Endothelial cell of umbilical vein (primary cell): Measurements from ENCODE around the gene GORASP1. TPM values are rescaled to one million over a fixed set of nuclear protein-coding genes. Genes with fewer than 3 reads are reported as not detected.

Source experiments
- BruUV-seq: library from RNA; stranded (reverse); fragments of 400-500 nt; replicated peaks from 2 replicates; lab custom pipeline; 2021; lab: Mats Ljungman, UMichigan
- CTCF ChIA-PET: fragments of 300-600, 350-600 bp; sonication (Branson Sonifier 250); formaldehyde crosslinking; loops from one replicate; lab custom pipeline; 2021; ENCODE audit warnings: antibody characterized with exemption, inconsistent platforms; lab: Charles Lee
- POLR2A ChIA-PET: fragments of 300-600, 350-600 bp; sonication (Branson Sonifier 250); formaldehyde crosslinking; loops from one replicate; lab custom pipeline; 2021; ENCODE audit warnings: antibody characterized with exemption, inconsistent platforms; lab: Charles Lee
- DNase-seq: peaks from one replicate; pipeline ENCODE4 v3.0.0-alpha.2; 2011; ENCODE audit warnings: low read depth, low spot score
- FAIRE-seq: peaks from 2 replicates; lab custom pipeline; 2011; peaks lifted over from hg19 to GRCh38; lab: Jason Lieb, UNC
- H2AFZ ChIP-seq: 2 replicates; pipeline ENCODE4 v1.6.0; 2012; ENCODE audit warnings: low read depth, low read length, control low read depth, inconsistent platforms
- H3K27ac ChIP-seq: 2 replicates; pipeline ENCODE4 v1.5.1; 2011; ENCODE audit warnings: low read depth, mild to moderate bottlenecking, control low read depth, low read length, moderate library complexity; ENCODE audit not compliant: insufficient read depth
- H3K27me3 ChIP-seq, 2 experiments: 2 replicates each; pipeline versions ENCODE4 v1.6.0 to v1.6.1; 2011; ENCODE audit warnings: low read length in 2 of 2, mixed read lengths in 1 of 2; ENCODE audit not compliant: control insufficient read depth in 2 of 2, insufficient read depth in 2 of 2
- H3K36me3 ChIP-seq, 2 experiments: 2 replicates in 1 of 2; 3 replicates in 1 of 2; pipeline ENCODE4 v1.5.1; 2011; ENCODE audit warnings: low read length in 2 of 2, mild to moderate bottlenecking in 1 of 2, moderate library complexity in 1 of 2; ENCODE audit not compliant: control insufficient read depth in 2 of 2, insufficient read depth in 2 of 2; ENCODE audit errors: extremely low read depth in 1 of 2
- H3K4me1 ChIP-seq: 3 replicates; pipeline ENCODE4 v1.5.1; 2011; ENCODE audit warnings: mild to moderate bottlenecking, low read length; ENCODE audit not compliant: control insufficient read depth, insufficient read depth; ENCODE audit errors: extremely low read depth
- H3K4me2 ChIP-seq: 2 replicates; pipeline ENCODE4 v1.6.1; 2011; ENCODE audit warnings: low read length, control low read depth, mixed read lengths; ENCODE audit not compliant: insufficient read depth
- H3K4me3 ChIP-seq, 3 experiments: fragments of 200-600 bp in 1 of 3; sonication (generic), shearing (Covaris generic) in 1 of 3; replicated peaks in 1 of 3; 2 replicates each; pipeline ENCODE4 v1.5.1; 2011 to 2016; ENCODE audit warnings: control low read depth in 3 of 3, low read length in 3 of 3, mild to moderate bottlenecking in 2 of 3, inconsistent platforms in 1 of 3, low read depth in 1 of 3, moderate library complexity in 1 of 3; ENCODE audit not compliant: insufficient read depth in 1 of 3
- H3K79me2 ChIP-seq: 2 replicates; pipeline ENCODE4 v1.6.0; 2012; ENCODE audit warnings: low read length, inconsistent platforms; ENCODE audit not compliant: control insufficient read depth, insufficient read depth
- H3K9ac ChIP-seq: replicated peaks from 2 replicates; pipeline ENCODE3; 2011; ENCODE audit warnings: low read length, control low read depth; ENCODE audit not compliant: insufficient read depth; ENCODE audit errors: extremely low read depth
- H3K9me1 ChIP-seq: replicated peaks from 3 replicates; pipeline ENCODE4 v1.6.0; 2011; ENCODE audit warnings: mild to moderate bottlenecking, low read length; ENCODE audit not compliant: control insufficient read depth, insufficient read depth; ENCODE audit errors: extremely low read depth
- H3K9me3 ChIP-seq: replicated peaks from 2 replicates; pipeline ENCODE4 v1.5.1; 2012; ENCODE audit warnings: low read length, inconsistent platforms; ENCODE audit not compliant: control insufficient read depth, insufficient read depth
- H4K20me1 ChIP-seq: replicated peaks from 2 replicates; pipeline ENCODE3; 2011; ENCODE audit warnings: mild to moderate bottlenecking, low read length; ENCODE audit not compliant: control insufficient read depth, insufficient read depth; ENCODE audit errors: extremely low read depth
- CTCF ChIP-seq, 2 donors: IDR thresholded peaks; 1 replicate in 1 of 2; 2 replicates in 1 of 2; pipeline ENCODE4 v1.5.1; 2011; ENCODE audit warnings: low read length in 2 of 2, mild to moderate bottlenecking in 2 of 2, moderate library complexity in 2 of 2, control low read depth in 1 of 2, inconsistent platforms in 1 of 2, low read depth in 1 of 2; ENCODE audit not compliant: insufficient read depth in 1 of 2; ENCODE audit errors: extremely low read depth in 1 of 2
- EZH2 ChIP-seq: IDR thresholded peaks from 2 replicates; pipeline ENCODE4 v1.6.1; 2012; ENCODE audit warnings: borderline replicate concordance, low read depth, mild to moderate bottlenecking, moderate library complexity, low read length, inconsistent platforms; ENCODE audit not compliant: severe bottlenecking
- FOS ChIP-seq: IDR thresholded peaks from 2 replicates; pipeline ENCODE4 v1.6.1; 2011; ENCODE audit warnings: mild to moderate bottlenecking, low read length, moderate library complexity, borderline replicate concordance; ENCODE audit not compliant: insufficient read depth
- GATA2 ChIP-seq: IDR thresholded peaks from 2 replicates; pipeline ENCODE4 v1.7.0; 2011; ENCODE audit warnings: low read depth, mild to moderate bottlenecking, moderate library complexity, mixed read lengths, low read length; ENCODE audit not compliant: insufficient read length, insufficient read depth
- JUN ChIP-seq: IDR thresholded peaks from 2 replicates; pipeline ENCODE4 v1.6.1; 2011; ENCODE audit warnings: borderline replicate concordance, low read depth; ENCODE audit not compliant: insufficient read length, insufficient read depth
- MAX ChIP-seq: IDR thresholded peaks from 2 replicates; pipeline ENCODE4 v1.6.1; 2011; ENCODE audit not compliant: insufficient read depth, insufficient read length
- MYC ChIP-seq: IDR thresholded peaks from one replicate; pipeline ENCODE4 v1.6.1; 2011; ENCODE audit warnings: mild to moderate bottlenecking, low read depth, low read length
- POLR2A ChIP-seq: IDR thresholded peaks from 2 replicates; pipeline ENCODE4 v1.6.1; 2012; ENCODE audit warnings: low read depth, mild to moderate bottlenecking, control low read depth, low read length
- POLR2AphosphoS5 ChIP-seq: IDR thresholded peaks from 2 replicates; pipeline ENCODE4 v1.6.1; 2012; ENCODE audit warnings: low read depth, mild to moderate bottlenecking, control low read depth, low read length, moderate library complexity; ENCODE audit not compliant: insufficient read depth
- dilution Hi-C: fragments of 300-500 bp; cut with MboI; formaldehyde crosslinking; loops from one replicate; pipeline ENCODE4 v1.15.0; 2019; ENCODE audit warnings: low sequenced_read_pairs; ENCODE audit not compliant: extremely low pct_ligation_motif_present
- intact Hi-C: fragments of 100-400 bp; cut with micrococcal nuclease; formaldehyde crosslinking; loops from one replicate; pipeline ENCODE4 v1.10.0; 2022
- polyA plus RNA-seq, 4 experiments: library from polyadenylated mRNA; depleted of rRNA in 3 of 4; stranded (reverse) in 3 of 4; unstranded in 1 of 4; fragments of >200 nt; gene quantifications; 2 replicates each; pipeline versions ENCODE4 v1.2.1 to v1.2.3, GENCODE V29; 2011 to 2012; ENCODE audit warnings: missing spikeins in 1 of 4
- total RNA-seq: library from RNA; stranded (reverse); gene quantifications from 2 replicates; pipeline ENCODE4 v1.2.3, GENCODE V29; 2021

GORASP1 gene
- total and polyA plus RNA-seq, 2 donors (not counting 3 experiments of a cell fraction or from before 2014, with no cell fraction given), result 62.5 to 68.0 TPM

DNA sequence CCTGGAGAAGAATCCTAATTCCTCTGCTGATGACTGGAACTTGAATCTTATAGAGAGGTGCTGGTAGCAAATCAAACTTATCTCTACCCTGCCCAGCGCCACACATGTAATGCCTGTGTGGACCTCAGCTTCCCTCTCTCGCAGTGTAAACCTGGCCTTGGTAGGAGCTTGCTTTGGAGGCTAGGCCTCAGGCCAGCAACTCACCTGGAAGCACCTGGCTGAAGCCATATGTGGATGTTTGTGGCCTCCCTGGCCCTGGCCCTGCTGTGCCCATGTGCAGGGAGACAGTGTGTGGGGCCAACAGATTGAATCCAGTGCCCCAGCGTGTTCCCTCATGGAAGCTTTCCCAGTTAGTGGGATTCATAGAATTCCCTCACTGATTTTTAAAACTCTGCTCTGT, 8.4 kb upstream of the GORASP1 start:
- Histone ChIP-seq H3K4me2 (no peak overlapping the region), H3K9me1 (no peaks in the 10 kb centered on the region), H3K4me1 (no peaks in the 10 kb centered on the region), H3K36me3 (no peaks in the 10 kb centered on the region), H4K20me1 (no peaks in the 10 kb centered on the region), H3K9ac (no peak overlapping the region), H3K27ac (no peak overlapping the region), H2AFZ (no peak overlapping the region), H3K4me3 (no peak overlapping the region), H3K9me3 (no peaks in the 10 kb centered on the region), H3K27me3 (no peaks in the 10 kb centered on the region), H3K79me2 (no peaks in the 10 kb centered on the region)
- BruUV-seq, result no TSS peak
- DNase-seq, result no peak
- CTCF ChIA-PET, result interaction anchor here (0.5 to 3.7 kb wide), 5 partner anchors 9 to 172 kb away, joined by 3 to 17 read pairs (median 3); no protein-coding TSS in a partner anchor
- dilution Hi-C loops, result no loop called here
- no peak for FAIRE-seq
- POLR2A ChIA-PET, result no interaction called here
- intact Hi-C loops, result no loop called here
- no peak for TF ChIP-seq GATA2
- TF ChIP-seq MYC, result no peak
- TF ChIP-seq CTCF (IDR thresholded peaks at IDR 0.05; ENCODE audit: extremely low read depth in 1 of 2, insufficient read depth in 1 of 2, low read depth in 1 of 2, low read length in 2 of 2), result no peak
- TF ChIP-seq EZH2, result no peak
- TF ChIP-seq MAX, result no peak
- no peak for TF ChIP-seq JUN
- no peak for TF ChIP-seq POLR2A
- no peak for TF ChIP-seq POLR2AphosphoS5
- TF ChIP-seq FOS, result no peak
